Stimulated activated CD4-positive, alpha-beta T cell treated with anti-CD3 and anti-CD28 coated beads, Interleukin-4, amount 100 ng/mL, for 4 hours (primary cell): ENCODE measurements around the gene CDC42EP1.
"Not testable (repeated sequence)": the region's sequence is repeated elsewhere in the genome, so short reads cannot be mapped to it uniquely, and the experiment has no call there.

Experiments
- DNase-seq, 2 experiments: peaks; one replicate each; pipeline ENCODE4 v3.0.0-alpha.2; 2020

CDC42EP1 gene

DNA sequence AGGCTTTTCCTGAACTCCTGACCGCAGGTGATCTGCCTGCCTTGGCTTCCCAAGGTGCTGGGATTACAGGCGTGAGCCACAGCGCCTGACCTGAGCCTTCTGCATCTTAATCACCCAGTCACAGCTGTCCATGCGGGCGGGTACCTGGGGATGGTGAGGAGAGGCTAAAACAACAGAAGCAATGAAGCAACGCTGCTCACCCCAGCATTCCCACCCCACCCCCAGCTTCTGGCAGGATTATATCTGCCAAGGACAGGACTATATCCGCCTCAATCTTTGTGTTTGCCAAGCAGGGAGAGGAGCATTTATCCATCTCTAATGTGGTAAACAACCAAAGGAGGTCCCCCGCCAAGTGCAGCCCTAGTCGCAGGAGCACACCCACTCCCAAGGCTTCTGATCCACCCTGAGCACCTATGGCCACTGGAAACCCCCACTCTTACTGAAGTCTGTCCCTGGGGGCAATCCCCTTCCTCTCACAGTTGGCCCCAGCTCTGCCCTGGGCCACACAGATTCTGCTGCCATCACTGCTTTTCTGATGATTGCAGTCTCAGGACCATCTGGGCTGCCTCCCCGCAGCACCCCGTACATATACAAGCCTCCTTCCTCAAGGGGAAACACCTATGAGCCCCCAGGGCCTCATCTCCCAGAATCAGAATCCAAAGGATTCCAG, 28.4 kb downstream of the CDC42EP1 start:
- no peak for DNase-seq

DNA sequence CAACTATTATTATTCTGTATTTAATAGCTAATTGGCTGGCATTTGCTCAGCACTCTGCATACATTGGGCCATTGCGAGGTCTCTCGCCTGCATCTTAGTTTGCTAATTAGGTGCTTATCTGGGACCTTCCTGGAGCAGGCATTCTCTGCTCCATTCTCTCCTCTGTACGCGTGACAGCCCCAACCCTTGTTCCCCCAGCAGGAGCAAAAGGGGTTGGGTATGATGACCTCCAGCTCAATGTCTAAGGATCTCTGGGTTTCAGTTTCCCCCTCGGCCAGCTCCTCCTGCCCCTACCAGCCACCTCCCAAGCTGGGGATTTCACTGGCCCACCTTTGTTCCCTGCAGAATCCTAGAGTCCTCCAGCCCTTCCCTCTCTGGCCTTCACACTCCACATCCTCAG, 29.4 kb downstream of the CDC42EP1 start:
- no peak for DNase-seq

DNA sequence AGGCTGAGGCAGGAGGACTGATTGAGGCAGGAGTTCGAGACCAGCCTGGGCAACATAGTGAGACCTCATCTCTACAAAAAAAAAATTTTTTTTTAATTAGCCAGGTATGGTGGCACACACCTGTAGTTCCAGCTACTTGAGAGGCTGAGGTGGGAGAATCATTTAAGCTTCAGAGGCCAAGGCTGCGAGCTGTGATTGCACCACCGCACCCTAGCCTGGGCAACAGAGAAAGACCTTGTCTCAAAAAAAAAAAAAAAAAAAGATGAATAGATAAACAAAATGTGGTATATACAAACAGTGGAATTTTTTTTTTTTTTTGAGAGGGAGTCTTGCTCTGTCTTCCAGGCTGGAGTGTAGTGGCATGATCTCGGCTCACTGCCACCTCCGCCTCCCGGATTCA, 30.8 kb downstream of the CDC42EP1 start:
- not testable (repeated sequence) for DNase-seq

DNA sequence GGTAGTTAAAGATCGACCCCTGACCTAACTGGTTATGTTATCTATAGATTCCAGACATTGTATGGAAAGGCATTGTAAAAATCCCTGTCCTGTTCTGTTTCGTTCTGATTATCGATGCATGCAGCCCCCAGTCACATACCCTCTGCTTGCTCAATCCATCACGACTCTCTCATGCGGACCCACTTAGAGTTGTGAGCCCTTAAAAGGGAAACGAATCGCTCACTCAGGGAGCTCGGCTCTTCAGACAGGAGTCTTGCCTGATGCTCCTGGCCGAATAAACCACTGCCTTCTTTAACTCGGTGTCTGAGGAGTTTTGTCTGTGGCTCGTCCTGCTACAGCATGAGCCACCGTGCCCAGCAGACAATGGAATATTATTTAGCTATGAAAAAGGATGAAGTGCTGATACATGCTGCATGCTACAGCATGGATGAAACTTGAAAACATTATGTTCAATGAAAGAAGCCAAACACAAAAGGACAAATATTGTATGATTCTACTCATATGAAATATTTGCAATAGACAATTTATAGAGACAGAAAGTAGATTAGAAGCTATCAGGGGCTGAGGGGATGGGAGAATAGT, 31.6 kb downstream of the CDC42EP1 start:
- DNase-seq: no peak

DNA sequence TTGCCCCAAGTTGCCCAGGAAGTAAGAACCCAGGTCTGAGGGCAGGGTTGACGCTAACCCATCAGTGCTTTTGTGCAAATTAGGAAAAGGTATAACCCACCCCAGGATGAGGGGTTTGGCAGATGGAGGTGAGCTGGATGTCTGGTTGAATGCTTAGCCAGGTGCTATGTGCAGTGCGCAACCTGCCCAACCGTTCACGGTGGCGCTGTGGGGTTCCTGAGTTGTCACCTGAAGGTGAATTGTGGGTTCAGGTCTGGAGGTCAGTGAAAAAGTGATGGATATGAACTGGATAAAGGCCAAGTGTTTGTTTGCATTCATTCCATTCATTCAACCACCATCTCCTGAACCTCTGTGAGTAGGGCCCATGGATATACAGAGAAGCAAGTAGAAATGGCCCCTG, 34.0 kb downstream of the CDC42EP1 start:
- no peak for DNase-seq

DNA sequence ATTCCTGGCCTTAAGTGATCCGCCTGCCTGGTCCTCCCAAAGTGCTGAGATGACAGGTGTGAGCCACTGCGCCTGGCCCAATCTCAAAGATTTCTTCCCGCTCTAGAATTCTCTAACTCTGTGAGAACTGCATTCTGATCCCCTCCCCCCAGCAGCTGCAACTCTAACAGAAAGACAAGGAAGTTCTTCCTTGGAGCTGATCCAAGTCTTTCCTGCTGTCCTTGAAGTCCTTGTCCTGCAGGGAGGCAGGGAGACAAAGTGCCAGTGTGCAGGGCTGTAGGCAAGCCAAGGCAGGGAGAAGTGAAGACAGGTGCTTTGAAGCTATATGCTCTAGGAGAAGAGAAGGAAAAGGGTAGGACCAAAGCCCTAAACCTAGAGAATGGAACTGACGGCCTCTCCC, 38.9 kb downstream of the CDC42EP1 start:
- no peak for DNase-seq

DNA sequence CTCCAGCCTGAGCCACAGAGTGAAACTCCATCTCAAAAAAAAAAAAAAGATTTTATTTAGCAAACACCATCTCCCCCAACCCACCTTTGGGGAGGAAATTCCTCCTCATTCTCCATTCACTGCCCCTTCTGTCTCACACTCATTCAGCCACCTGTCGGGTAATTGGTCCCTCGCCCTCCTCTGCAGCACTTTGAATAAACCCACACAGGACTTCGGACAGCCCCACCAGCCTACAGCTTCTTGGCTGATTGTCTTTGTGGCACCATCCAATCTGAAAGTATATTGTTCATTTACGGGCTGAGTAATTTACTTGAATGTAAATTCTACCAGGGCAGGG, 40.9 kb downstream of the CDC42EP1 start:
- DNase-seq: no peak

DNA sequence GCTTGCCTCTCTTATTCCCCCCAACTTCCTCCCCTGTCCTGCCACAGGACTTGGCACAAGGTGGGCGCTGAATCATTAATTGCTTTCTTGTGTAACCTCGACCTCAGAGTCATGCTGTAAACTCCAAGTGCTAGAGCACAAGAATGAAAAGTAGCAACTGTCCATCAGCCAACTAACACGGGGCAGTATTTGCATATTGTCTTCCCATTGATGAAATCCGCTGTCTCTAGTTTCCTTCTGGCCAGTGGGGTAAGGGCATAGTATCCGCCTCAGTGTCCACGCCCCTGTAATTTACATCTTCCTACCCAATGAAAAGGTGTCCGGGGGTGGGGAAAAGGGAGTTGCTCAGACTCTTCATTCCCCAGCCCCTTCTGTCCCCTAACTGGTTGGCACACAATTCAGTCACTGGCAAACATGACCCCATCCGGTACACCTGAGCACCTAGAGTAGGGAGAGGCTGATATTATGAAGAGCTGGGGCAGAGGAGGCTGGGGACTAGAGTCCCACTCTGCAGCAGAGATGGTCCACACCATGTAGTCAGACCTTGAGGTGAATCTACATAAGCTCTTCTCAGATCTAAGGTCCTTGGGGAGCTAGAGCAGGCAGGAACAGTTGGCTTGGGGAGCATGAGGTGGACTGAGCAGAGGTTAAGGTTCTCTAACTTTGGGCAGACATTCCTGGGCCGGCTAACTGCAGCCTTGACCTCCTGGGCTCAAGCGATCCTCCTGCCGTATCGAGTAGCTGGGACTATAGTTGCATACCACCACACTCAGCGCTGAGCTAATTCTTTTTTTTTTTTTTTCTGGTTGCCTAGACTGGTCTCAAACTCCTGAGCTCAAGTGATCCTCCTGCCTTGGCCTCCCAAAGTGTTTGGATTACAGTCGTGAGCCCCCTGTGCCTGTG, 41.5 kb downstream of the CDC42EP1 start:
- DNase-seq: no peak

DNA sequence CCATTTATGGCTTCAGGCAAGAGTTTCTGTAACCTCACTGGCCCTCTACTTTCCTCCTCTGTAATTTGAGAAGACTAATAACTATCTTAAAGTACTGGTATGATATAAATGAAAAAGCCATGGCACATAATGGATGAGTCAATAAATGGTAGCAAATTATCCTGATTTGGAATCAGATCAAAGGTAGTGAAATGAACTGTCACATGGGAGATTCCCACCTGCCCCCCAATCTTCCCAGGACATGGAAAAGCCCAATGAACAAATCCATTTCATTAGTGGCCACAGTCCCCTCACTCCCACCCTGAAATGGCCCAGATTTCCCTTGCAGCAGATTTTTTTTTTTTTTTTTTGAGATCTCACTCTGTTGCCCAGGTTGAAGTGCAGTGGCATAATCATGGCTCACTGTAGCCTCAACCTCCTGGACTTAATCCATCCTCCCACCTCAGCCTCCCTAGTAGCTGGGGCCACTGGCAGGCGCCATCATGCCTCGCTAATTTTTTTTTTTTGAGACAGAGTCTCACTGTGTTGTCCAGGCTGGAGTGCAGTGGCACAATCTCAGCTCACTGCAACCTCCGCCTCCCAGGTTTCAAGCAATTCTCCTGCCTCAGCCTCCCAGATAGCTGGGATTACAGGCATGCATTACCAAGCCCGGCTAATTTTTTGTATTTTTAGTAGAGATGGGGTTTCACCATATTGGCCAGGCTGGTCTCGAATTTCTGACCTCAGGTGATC, 42.4 kb downstream of the CDC42EP1 start:
- DNase-seq: not testable (repeated sequence)

DNA sequence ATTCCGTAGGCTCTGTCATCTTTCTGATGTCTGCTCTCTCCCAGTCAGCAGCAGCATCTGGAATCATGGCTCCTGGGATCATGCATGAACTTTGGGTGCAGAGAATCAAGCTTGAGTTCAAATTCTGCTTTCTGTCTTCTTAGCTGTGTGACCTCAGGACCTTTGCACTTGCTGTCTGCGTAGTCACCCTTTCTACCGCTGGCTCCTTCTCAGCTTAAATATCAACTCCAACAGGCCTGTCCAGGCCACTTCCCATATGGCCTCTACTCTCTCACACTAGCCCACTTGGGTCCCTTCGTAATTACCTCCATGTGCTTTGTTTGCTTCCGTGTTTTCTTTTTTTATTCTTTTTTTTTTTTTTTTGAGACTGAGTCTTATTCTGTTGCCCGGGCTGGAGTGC, 43.8 kb downstream of the CDC42EP1 start:
- DNase-seq: no peak

DNA sequence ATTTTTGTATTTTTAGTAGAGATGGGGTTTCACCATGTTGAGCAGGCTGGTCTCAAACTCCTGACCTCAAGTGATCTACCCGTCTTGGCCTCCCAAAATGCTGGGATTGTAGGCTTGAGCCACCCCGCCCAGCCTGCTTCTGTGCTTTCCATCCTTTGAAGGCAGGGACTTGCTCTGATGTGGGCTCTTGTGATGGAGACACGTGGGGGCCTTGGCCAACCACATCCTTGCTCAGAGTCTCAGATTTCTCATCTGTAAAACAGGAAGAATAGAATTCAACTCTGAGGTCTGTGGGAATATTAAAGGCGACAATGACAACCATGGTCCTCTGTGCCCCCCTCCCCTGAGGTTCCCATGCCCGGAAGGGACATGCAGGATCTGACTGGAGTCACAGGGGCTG, 44.6 kb downstream of the CDC42EP1 start:
- DNase-seq: peak in 1 of 2 experiments; percentile 52

DNA sequence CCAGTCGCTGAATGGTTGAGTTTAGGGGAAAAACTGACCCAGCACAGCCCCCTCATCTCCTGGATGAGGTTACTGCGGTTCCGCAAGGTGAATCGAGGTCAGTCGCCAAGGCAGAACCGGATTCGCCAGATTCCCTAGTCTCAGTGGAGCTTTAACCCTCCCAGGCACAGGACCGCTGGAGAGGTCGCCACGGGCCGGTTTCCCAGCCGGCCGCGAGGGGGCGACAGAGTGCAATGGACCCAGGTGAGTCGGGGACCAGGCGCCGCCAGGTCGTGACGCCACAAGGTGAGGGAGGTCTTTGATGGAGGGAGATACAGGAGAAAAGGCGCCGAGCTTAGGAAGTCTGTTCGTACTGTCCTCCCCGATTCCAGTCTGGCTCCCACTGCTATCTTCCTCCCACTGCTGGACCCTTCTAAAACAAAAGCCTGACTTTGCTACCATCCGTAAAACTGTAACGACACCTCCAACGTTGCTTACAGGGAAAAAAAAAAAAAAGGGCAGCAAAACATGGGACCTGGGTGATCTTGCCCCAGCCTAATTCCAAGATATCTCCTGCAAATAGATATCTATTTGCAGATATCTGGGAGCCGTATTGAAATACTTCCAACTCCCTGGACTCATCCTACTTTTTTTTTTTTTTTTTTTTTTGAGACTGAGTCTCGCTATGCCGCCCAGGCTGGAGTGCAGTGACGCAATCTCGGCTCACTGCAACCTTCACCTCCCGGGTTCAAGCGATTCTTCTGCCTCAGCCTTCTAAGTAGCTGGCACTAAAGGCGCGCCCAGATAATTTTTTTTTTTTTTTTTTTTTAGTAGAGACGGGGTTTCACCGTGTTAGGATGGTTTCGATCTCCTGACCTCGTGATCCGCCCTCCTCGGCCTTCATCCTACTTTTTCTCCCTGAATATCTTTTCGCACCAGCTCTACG, 47.0 kb downstream of the CDC42EP1 start:
- DNase-seq: peak; percentile 85 to 94

DNA sequence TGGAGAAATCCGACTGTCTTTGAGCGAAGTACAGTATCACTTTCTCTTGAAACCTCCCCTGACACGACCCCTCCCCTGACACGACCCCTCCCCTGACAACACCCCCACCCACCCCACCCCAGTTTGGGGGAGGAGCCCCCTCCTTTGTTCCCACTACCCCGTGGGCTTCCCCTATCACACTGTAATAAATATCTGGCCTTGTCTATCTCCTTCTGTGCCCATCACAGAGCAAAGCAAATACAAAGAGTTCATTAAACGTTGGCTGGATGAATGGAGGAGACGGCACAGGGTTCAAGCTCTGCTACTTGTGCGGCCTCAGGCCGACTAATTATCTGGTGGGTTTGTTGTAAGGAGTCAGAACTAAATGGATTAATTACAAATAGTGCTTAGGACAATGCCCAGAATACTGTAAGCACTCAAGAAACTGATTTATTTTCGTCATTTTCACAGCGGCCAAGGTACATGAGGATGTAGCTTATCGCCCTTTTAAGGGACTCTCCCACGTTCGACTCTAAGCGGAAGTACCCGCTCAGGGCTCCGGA, 47.7 kb downstream of the CDC42EP1 start:
- no peak for DNase-seq

DNA sequence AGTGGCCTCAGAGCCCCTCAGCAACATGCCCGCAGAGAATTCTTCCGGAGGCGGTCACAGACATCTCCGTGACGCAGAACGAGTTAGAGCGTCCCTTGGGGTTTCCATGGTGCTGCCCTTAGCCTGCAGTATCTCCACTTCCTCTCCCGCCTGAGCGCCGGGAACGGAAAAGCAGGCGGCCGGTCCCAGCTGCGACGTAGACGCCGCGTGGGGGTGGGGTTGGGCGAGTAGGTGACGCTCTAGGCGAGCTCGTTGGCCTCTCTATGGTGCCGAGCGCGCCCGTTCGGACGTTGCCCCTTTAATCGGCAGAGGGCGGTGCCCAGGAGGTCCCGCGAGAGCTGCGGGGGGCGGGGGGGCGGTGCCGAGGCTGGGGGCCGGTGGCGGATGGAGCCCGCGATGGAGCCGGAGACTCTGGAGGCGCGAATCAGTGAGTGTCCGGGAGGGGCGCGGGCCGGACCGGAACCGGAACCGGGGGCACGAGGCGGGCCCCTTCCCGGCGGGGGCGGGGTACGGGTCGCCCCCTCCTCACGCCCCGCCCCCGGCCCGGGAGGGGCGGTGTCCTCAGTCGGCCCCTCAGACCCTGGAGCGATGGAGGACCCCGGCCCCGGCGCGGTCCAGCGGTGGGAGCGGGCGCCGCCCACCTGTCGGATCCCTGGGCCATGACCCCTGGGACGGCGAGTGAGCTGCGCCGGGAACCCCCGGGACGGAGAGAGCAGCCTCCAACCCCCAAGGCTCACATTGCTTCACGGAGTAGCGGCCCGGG, 48.4 kb downstream of the CDC42EP1 start, which contains the start of gene GGA1:
TSS of gene GGA1 (plus strand) at position 358 of the 763 bp plus-strand sequence. CDS start at position 385, 27 bp downstream.
- DNase-seq: peak; percentile 91 to 96

DNA sequence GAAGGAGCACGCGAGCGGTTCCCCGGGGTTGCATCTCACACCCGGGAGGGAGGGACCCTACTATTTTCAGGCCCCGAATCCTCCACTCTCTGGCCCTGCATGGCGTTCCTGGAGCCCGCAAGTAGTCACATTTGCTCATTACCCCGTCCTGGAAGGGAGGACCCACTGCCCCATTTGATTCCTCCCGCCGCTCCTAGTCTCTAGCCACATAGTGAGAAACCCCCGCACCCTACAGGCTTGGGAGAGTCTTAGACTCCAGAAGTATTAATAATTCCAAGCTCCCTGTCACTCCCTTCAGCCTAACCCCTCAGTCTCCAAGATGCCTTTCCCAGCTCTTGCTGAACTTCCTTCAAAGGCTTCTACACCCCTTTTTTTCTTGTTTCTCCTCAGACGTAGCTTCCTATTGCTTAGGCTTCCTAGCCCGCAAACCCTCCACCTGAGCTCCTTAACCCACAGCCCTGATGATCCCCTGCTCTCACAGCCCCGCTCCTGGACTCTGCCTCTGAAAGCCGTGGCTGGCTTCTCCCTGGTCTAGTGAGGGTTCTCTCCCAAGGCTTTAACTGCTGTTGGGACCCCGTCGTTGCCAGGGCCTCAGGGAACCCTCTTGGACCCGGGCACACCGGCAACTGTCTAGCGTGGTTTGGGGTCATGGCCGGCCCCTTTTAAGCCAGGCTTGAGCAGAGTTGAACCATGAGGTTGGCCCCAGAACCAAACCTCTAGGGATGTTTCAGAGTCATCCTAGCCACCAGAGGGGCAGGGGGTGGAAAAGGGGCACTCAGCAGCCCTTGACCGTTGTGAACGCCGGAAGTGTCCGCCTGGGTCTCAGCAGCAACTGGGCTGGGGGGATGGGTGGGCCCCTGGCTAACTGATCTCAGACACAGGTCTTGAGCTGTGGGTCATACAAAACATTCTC, 49.2 kb downstream of the CDC42EP1 start:
- no peak for DNase-seq

DNA sequence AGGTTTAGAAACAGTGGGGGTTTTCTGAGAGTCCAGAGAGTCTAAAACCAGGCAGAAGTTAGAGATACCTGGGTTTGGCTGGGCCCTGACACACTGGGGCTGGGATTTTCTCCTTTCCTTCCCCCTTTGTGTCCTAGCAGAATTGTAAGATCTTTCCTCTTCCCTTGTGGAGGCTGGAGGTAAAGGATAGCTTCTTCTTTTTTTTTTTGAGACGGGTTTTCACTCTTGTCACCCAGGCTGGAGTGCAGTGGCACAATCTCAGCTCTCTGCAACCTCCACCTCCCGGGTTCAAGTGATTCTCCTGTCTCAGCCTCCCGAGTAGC, 49.8 kb downstream of the CDC42EP1 start:
- DNase-seq: not testable (repeated sequence)

DNA sequence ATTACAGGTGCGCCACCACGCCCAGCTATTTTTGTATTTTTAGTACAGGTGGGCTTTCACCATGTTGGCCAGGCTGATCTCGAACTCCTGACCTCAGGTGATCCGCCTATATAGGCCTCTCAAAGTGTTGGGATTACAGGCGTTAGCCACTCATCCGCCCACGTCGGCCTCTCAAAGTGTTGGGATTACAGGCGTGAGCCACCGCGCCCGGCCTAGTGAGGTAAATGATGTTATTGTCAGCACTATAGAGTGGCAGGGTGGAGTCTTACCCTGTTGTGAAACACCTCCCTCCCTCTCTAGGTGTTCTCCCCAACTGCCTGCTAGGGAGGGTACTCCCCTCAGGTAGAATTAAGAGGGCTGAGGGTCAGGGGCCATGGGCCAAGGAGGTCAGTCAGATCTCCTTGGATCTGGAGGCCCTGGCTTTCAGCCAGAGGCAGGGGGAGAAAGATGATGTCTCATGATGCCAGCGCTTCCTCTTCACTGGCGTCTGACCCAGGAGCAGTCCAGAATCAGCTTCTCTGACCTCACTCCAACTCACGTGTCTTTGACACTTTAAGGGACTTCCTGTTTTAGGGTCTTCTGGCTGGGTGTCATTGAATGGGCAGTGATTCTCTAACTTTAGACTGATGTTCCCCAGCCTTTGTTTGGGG, 50.3 kb downstream of the CDC42EP1 start:
- DNase-seq: no peak

DNA sequence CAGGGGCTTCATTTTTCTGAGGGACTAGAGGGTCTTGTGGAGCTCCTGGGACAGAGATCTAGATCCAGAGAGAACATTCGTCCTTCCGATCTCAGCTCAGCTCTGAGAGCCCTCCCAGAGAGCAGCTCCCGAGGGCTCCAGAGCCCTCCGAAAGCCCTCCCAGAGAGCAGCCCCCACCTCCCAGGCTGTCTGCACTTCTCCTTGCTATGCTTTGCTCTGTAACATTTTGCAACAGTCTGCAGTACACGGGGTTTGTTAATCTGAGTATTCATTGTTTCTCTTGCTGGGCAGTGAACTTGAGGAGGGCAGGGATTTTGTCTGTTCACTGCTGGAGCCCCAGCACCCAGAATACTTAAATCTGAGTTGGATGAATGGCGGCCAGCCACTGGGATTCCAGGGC, 50.9 kb downstream of the CDC42EP1 start:
- no peak for DNase-seq
